Measurements from ENCODE around the gene TYR. TPM values are rescaled to one million over a fixed set of nuclear protein-coding genes. Genes with fewer than 3 reads are reported as not detected.
"Not testable (repeated sequence)": the region's sequence is repeated elsewhere in the genome, so short reads cannot be mapped to it uniquely, and the experiment has no call there.

TYR gene
- total RNA-seq, 1 donor from 2014 or later, result not detected

DNA sequence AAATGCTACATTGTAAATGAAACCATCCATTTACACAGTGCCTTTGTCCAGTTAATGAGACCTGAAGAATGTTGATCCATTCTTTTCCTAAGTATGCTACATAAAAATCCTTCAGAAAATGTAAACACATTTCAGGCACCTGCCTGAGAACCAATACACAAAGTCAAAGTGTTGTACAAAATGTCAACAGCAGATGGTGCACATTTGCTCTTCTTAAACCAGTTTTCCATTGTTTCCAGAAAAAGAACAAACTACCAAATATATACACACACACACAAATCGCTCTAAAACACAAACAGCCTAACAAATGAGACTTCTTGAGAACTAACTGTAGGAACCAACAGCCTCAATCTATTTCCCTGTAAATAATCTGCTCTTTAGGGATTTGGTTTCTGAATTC, 156.0 kb downstream of the TYR start:
- ATAC-seq (ENCODE audit: poor library complexity), result peak; percentile 68
- DNase-seq, result not testable (repeated sequence)
- intact Hi-C loops (cut with DNase I), result loop anchor here (10.0 kb wide), 1 partner anchor 71 kb away; no protein-coding TSS in a partner anchor

DNA sequence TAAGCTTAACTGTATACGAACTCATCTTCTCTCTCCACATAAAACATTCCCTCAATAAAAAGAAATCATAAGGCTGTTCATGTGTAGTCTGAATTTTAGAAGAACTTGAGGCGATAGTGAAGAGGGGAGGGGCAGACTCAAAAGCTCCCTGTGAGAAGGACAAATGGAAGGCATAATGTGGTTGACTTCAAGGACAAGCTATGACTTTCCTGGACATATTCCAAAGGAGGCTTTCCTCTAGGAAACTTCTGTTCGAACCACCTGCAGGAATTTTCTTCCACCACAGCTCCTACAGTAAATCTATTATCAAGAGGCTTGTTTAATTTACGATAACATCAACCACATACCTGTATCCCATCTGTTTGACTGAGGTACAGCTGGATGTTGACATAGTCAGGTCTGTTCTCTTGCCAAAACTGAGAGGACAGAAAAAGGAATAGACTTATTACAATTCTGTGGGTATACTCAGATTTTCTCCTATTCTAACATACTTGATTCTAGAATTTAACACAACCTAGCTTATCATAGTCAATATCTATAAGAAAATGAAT, 159.5 kb downstream of the TYR start:
- not testable (repeated sequence) for DNase-seq; ATAC-seq (ENCODE audit: poor library complexity)
- intact Hi-C loops (cut with DNase I), result loop anchor here (10.0 kb wide), 1 partner anchor 68 kb away; no protein-coding TSS in a partner anchor

DNA sequence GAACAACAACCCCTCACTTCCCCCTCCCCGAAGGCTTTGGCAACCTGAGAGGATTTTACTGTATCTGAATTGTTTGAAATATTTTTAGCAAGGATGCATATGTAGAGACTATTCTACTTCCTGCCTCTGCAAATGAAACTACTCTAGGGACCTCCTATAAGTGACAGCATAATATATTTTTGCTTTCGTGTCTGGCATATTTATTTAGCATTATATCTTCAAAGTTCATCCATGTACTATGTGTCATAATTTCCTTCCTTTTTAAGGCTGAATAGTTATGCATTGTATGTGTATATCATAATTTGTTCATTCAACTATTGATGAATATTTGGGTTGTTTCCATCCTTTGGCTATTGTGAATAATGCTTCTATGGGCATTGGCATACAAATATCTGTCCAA, 160.4 kb downstream of the TYR start:
- intact Hi-C loops (cut with DNase I), result loop anchor here (10.0 kb wide), 1 partner anchor 67 kb away; no protein-coding TSS in a partner anchor
- not testable (repeated sequence) for ATAC-seq (ENCODE audit: poor library complexity); DNase-seq

DNA sequence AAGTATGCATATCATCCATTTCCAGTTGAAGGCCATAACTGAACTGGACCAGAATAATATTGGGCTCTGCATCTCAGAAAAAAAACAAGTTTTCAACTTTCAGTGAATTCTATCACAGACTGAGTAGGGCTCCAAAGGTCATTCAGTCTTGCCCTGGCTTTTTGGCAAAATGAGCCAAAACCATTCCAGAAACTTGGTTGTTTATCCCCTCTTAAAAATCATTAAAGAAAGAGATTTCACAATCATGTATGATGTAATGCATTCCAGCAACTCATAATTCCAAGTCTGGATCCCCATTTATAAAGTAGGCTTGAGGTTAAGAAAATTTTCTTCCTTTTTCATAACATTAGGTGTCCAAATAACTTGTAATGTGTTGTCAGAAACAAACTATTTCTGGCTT, 162.8 kb downstream of the TYR start:
- intact Hi-C loops (cut with DNase I); DNase-seq: not testable (repeated sequence)
- ATAC-seq (ENCODE audit: poor library complexity), result peak; percentile 76

DNA sequence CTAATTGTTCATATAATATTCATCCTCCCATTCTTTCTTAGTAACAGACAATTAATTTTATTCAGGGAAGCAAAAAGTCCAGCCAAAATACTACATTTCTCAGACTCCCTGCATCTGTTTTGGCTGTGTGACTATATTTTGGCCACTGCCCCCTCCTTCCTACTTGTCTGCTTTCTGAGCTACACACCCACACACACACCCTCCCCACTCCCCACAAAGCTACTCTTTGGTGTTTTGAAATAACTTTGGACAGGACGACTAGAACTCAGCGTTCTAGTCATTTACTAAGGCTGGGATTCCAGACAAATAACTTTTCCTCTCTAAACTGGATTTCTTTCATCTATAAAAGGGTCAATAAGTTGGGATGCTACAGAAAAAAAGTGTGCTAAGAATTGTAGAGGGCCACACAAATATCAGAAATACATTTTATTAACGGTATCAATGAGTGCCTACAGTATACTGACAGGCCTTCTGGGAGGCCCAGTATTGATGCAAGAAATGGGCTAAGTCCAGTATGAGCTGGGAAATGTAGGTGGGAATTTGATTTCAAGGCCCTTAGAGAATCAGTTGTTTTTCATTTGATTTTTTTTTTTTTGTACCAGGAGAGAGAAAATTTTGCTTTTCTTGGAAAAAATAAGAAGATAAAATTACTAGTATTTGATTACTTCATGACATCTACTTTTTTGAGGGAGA, 165.4 kb downstream of the TYR start:
- intact Hi-C loops (cut with DNase I), result not testable (repeated sequence)
- peak; percentile 94 for ATAC-seq (ENCODE audit: poor library complexity)
- peak; percentile 57 for DNase-seq

Other genes starting within 250 kb of the TYR start
- 0.13 TPM for gene GRM5, start 111.9 kb upstream of the TYR start, total RNA-seq

Data from Right ventricle myocardium superior (tissue), 1 donor.